ENCODE data around the gene SLC16A2.
A peak's percentile ranks its signal among the peaks of the same experiment; 100 is the strongest.

SLC16A2 gene

GRCh38 chrX:74426615-74427014 is 5.3 kb downstream of the SLC16A2 start:
- peaks cover 24% of the 10 kb centered on the region for H3K9me3 Mint-ChIP-seq
- H3K4me1 Mint-ChIP-seq, result peaks cover 49% of the 10 kb centered on the region
- no peak overlapping the region for H3K4me3 Mint-ChIP-seq
- peaks cover 8% of the 10 kb centered on the region for H3K27me3 Mint-ChIP-seq (ENCODE audit: low read depth, poor library complexity)
- peaks cover 14% of the 10 kb centered on the region for H3K36me3 Mint-ChIP-seq (ENCODE audit: low read depth)
- H3K27ac Mint-ChIP-seq, result no peak overlapping the region
- no peak for TF ChIP-seq CTCF (IDR thresholded peaks at IDR 0.05)
- DNase-seq, result no peak

- Mint-ChIP-seq H3K9me3 (peaks cover 20% of the 10 kb centered on the region), H3K36me3 (ENCODE audit: low read depth) (peaks cover 23% of the 10 kb centered on the region), H3K27ac (peak overlapping the region; percentile 99), H3K4me1 (peaks cover 52% of the 10 kb centered on the region), H3K4me3 (peak overlapping the region; percentile 69), H3K27me3 (ENCODE audit: low read depth, poor library complexity) (peaks cover 5% of the 10 kb centered on the region)
- peak; percentile 25 for DNase-seq
- TF ChIP-seq CTCF (IDR thresholded peaks at IDR 0.05), result no peak
Measured at GRCh38 chrX:74431797-74432196, 10.5 kb downstream of the SLC16A2 start.

- peaks cover 15% of the 10 kb centered on the region for H3K36me3 Mint-ChIP-seq (ENCODE audit: low read depth)
- peaks cover 2% of the 10 kb centered on the region for H3K27me3 Mint-ChIP-seq (ENCODE audit: low read depth, poor library complexity)
- H3K9me3 Mint-ChIP-seq, result peaks cover 12% of the 10 kb centered on the region
- H3K4me3 Mint-ChIP-seq, result no peak overlapping the region
- no peak for TF ChIP-seq CTCF (IDR thresholded peaks at IDR 0.05)
- peaks cover 45% of the 10 kb centered on the region for H3K4me1 Mint-ChIP-seq
- DNase-seq, result no peak
- H3K27ac Mint-ChIP-seq, result peak overlapping the region; percentile 3
Measured at GRCh38 chrX:74434336-74434735, 13.0 kb downstream of the SLC16A2 start.

- TF ChIP-seq CTCF (IDR thresholded peaks at IDR 0.05), result no peak
- H3K36me3 Mint-ChIP-seq (ENCODE audit: low read depth), result peaks cover 22% of the 10 kb centered on the region
- DNase-seq, result no peak
- H3K4me3 Mint-ChIP-seq, result no peak overlapping the region
- peaks cover 33% of the 10 kb centered on the region for H3K4me1 Mint-ChIP-seq
- H3K27me3 Mint-ChIP-seq (ENCODE audit: low read depth, poor library complexity), result peaks cover 5% of the 10 kb centered on the region
- H3K27ac Mint-ChIP-seq, result no peak overlapping the region
- peaks cover 22% of the 10 kb centered on the region for H3K9me3 Mint-ChIP-seq
Measured at GRCh38 chrX:74437530-74437929, 16.2 kb downstream of the SLC16A2 start.

GRCh38 chrX:74438764-74439163 is 17.5 kb downstream of the SLC16A2 start:
- peaks cover 18% of the 10 kb centered on the region for H3K9me3 Mint-ChIP-seq
- H3K27me3 Mint-ChIP-seq (ENCODE audit: low read depth, poor library complexity), result peaks cover 2% of the 10 kb centered on the region
- H3K4me3 Mint-ChIP-seq, result no peak overlapping the region
- no peak for TF ChIP-seq CTCF (IDR thresholded peaks at IDR 0.05)
- H3K36me3 Mint-ChIP-seq (ENCODE audit: low read depth), result peaks cover 22% of the 10 kb centered on the region
- DNase-seq, result no peak
- no peak overlapping the region for H3K27ac Mint-ChIP-seq
- peaks cover 24% of the 10 kb centered on the region for H3K4me1 Mint-ChIP-seq

GRCh38 chrX:74445099-74445498 is 23.8 kb downstream of the SLC16A2 start:
- H3K27me3 Mint-ChIP-seq (ENCODE audit: low read depth, poor library complexity), result peaks cover 5% of the 10 kb centered on the region

More at GRCh38 chrX:74445099-74445498, 23.8 kb downstream of the SLC16A2 start:
- DNase-seq, result no peak
- H3K4me3 Mint-ChIP-seq, result no peak overlapping the region
- no peak overlapping the region for H3K27ac Mint-ChIP-seq
- peaks cover 7% of the 10 kb centered on the region for H3K4me1 Mint-ChIP-seq
- no peak for TF ChIP-seq CTCF (IDR thresholded peaks at IDR 0.05)
- H3K36me3 Mint-ChIP-seq (ENCODE audit: low read depth), result peaks cover 7% of the 10 kb centered on the region
- peaks cover 11% of the 10 kb centered on the region for H3K9me3 Mint-ChIP-seq
